ENCODE results near the gene WDFY1. TPM values are rescaled to one million over a fixed set of nuclear protein-coding genes. Genes with fewer than 3 reads are reported as not detected.

WDFY1 gene
- total RNA-seq, 1 experiment from 2014 or later: 44.7 TPM

DNA sequence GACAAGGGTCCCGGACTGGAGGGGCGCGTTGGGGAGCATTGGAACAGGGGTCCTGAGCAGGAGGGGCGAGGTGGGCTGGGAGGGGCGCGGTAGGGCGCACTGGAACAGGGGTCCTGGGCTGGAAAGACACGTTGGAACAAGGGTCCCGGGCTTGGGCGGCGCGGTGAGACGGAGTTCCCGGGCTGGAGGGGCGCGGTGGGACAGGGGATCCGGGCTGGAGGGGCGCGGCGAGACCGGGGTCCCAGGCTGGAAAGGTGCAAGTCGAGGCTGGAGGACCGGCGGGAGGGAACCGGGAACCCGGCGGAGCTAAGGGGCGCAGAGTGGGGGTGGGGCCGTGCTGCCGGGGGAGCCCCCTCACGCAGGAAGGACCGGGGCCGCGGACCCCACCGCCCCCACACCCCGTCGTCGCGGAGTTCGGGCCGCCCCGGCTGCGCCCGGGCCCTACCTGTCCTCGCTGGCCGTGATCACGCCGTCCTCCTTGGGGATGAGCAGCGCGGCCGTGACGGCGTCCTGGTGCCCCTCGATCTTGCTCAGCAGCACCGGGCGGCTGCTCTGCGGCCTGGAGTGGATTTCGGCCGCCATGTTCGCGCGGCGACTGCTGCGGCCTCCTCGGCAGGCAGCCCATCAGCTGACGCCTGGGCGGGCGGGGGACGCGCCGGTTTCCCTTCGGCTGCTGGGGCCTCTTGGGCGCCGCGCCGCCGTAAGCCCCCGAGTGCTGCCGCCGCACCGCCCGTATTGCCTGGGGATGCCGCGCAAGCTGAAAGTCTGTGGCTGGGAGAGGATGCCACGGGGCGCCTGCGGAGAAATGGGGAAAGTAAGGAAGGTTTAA, at the start of gene WDFY1 (continued):
- TF ChIP-seq YY1 (IDR thresholded peaks at IDR 0.05; ENCODE audit: extremely low read depth, insufficient replicate concordance, low read depth, low read length) (peak; percentile 94), EZH2 (IDR thresholded peaks at IDR 0.05) (no peak), RAD21 (IDR thresholded peaks at IDR 0.05; ENCODE audit: low read depth) (peak; percentile 36), ZNF274 (IDR thresholded peaks at IDR 0.05; ENCODE audit: low read depth, low read length) (no peak), SIN3A (IDR thresholded peaks at IDR 0.05; ENCODE audit: low read depth) (peak; percentile 88), ZFX (IDR thresholded peaks at IDR 0.05) (peak; percentile 87), CEBPB (IDR thresholded peaks at IDR 0.05; ENCODE audit: low read depth) (no peak; the same call in 1 of the 2 replicates), ELF1 (IDR thresholded peaks at IDR 0.05; ENCODE audit: borderline replicate concordance, low read depth) (no peak), SP1 (IDR thresholded peaks at IDR 0.05; ENCODE audit: low read depth) (peak; percentile 84)

- POLR2A ChIA-PET: interaction anchor here (1.0 to 1.9 kb wide), 3 partner anchors 151 to 289 kb away, joined by 3 to 10 read pairs (median 3); no protein-coding TSS in a partner anchor
- Histone ChIP-seq H3K27me3 (ENCODE audit: insufficient read depth, low read length) (no peaks in the 10 kb centered on the region), H3K9ac (ENCODE audit: low read length) (no peak overlapping the region), H2AFZ (ENCODE audit: low read depth, low read length, poor library complexity, severe bottlenecking) (no peak overlapping the region), H3K4me3 (replicated peaks in 1 of 2; ENCODE audit: low read depth in 1 of 2, low read length in 2 of 2) (no peak overlapping the region), H3K27ac (ENCODE audit: low read depth, low read length) (no peak overlapping the region), H3K4me2 (ENCODE audit: low read length) (no peak overlapping the region), H3K79me2 (ENCODE audit: insufficient read depth, low read length) (no peaks in the 10 kb centered on the region), H3K9me3 (ENCODE audit: control insufficient read depth in 1 of 2, insufficient read depth in 1 of 2, low read depth in 1 of 2, low read length in 2 of 2) (no peaks in the 10 kb centered on the region), H3K9me2 (ENCODE audit: insufficient read depth) (no peaks in the 10 kb centered on the region), H3K4me1 (ENCODE audit: control insufficient read depth in 1 of 2, insufficient read depth in 2 of 2, low read length in 2 of 2) (peaks cover 0 to 4% of the 10 kb centered on the region in 2 experiments; a peak in 2 of 4 replicates), H3K36me3 (ENCODE audit: control insufficient read depth in 1 of 2, insufficient read depth in 2 of 2, low read length in 2 of 2) (no peaks in the 10 kb centered on the region; a peak in 1 of 4 replicates), H4K20me1 (ENCODE audit: insufficient read depth) (no peaks in the 10 kb centered on the region)
- intact Hi-C loops (cut with micrococcal nuclease): loop anchor here (10.0 kb wide), 1 partner anchor 150 kb away; no protein-coding TSS in a partner anchor
- no TSS peak for BruUV-seq (replicated peaks)
- TF ChIP-seq SRF (IDR thresholded peaks at IDR 0.05; ENCODE audit: low read depth): no peak
- TF ChIP-seq YY1 (IDR thresholded peaks at IDR 0.05; ENCODE audit: extremely low read depth, insufficient replicate concordance, low read depth, low read length): no peak
- TF ChIP-seq EZH2 (IDR thresholded peaks at IDR 0.05): no peak
- TF ChIP-seq CTCF (IDR thresholded peaks at IDR 0.05 in 2 of 3, conservative IDR thresholded peaks at IDR 0.05 in 1 of 3; ENCODE audit: borderline replicate concordance in 1 of 3, insufficient read depth in 1 of 3, low read depth in 2 of 3, low read length in 2 of 3): no peak
- no peak for DNase-seq (ENCODE audit: low read depth, low spot score)
- CTCF ChIA-PET: interaction anchor here (1.0 to 5.4 kb wide), 6 partner anchors 11 to 454 kb away, joined by 3 to 122 read pairs (median 24); partner anchors contain the start of gene SERPINE2
- RAD21 ChIA-PET (ENCODE audit: low non-redundant PET in 1 of 2, low total read pairs in 2 of 2, uncharacterized antibody in 2 of 2, unreplicated experiment in 2 of 2): interaction anchor here (1.0 to 2.6 kb wide), 4 partner anchors 24 to 290 kb away, joined by 5 to 16 read pairs (median 11); no protein-coding TSS in a partner anchor
- ATAC-seq: no peak
These were observed 49.5 kb upstream of the WDFY1 start for GRCh38 chr2:223994562-223995162.

Measured in HCT116 (cell line).